Measurements from ENCODE around the gene KSR1. TPM values are rescaled to one million over a fixed set of nuclear protein-coding genes. Genes with fewer than 3 reads are reported as not detected.

KSR1 gene
- total RNA-seq, 1 experiment from 2014 or later: 21.7 TPM

DNA sequence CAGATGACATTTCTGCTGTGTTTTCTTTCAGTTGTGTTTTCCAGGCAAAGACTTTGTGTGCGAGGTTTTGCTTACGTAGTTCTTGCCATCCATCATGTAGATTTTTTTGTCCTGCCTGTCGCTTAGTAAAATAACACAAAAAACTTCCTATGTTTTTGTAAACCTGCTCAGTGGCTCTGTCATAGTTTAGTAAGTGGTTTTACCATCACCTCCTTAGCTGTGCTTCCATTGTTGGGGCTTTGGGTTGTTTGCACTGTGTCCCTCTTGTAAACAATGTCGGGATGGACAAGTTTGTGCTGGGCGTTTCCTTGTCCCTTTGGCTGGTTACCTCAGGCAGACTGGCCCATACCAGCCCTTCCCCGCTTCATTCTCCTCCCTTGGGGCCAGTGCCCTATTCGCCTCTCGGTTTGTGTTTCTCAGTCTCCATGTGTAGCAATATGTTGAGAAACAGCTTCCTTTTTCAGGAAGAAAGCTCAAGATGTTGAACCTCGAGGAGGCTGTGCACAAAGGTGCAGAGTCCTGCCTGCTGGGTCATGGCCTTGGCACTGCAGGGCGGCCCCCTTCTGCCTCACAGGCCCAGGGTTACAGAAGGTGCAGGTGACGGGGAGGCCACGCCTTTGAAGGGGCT, 74.6 kb downstream of the KSR1 start:
- in situ Hi-C loops (cut with HindIII; ENCODE audit: low pct_unique_long_range_greater_than_20kb, low sequenced_read_pairs) (no loop called here), intact Hi-C loops (cut with micrococcal nuclease; ENCODE audit: unreplicated experiment) (no loop called here)
- ATAC-seq (no peak), DNase-seq (ENCODE audit: low read depth, low spot score) (no peak)
- Histone ChIP-seq H3K27me3 (ENCODE audit: control insufficient read depth, insufficient read depth, low read length) (no peaks in the 10 kb centered on the region), H3K27ac (ENCODE audit: low read length) (no peak overlapping the region), H3K4me1 (ENCODE audit: control insufficient read depth, insufficient read depth, low read length) (peaks cover 25% of the 10 kb centered on the region), H3K36me3 (ENCODE audit: control insufficient read depth, insufficient read depth, low read length) (no peaks in the 10 kb centered on the region), H3K9me3 (ENCODE audit: control insufficient read depth, insufficient read depth, low read depth, low read length) (no peaks in the 10 kb centered on the region), H3K4me3 (ENCODE audit: low read depth in 2 of 2, low read length in 2 of 2) (no peak overlapping the region)
- no TSS peak for BruUV-seq (replicated peaks)
- CTCF ChIA-PET: no interaction called here
- POLR2A ChIA-PET: no interaction called here
- TF ChIP-seq TCF7L2 (IDR thresholded peaks at IDR 0.05; ENCODE audit: low read depth, low read length): no peak
- TF ChIP-seq CTCF (IDR thresholded peaks at IDR 0.05): no peak
- no peak for TF ChIP-seq SIN3A (IDR thresholded peaks at IDR 0.05; ENCODE audit: borderline replicate concordance, insufficient read depth, low read depth, low read length)

DNA sequence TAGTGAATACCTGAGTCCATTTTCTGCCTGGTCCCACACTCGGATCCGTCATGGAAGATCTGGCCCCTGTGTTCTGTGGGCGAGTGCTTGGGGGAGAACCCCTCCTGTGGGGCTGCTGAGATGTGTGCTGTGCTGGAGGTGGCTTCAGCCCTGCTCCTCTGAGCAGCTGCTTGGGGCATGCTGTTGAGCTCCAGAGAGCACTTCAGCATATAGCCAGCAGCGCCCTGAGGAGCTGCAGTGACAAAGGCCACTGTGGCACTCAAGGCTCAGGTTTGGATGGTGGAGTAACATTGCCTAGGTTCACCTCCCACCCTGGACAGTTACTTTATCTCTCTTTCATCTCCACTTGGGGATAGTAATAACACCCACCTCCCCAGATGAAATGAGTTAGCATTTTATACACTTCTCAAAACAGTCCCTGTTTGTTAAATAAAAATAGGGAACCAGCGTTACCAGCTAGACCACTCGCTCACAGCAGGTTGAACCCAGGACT, 75.3 kb downstream of the KSR1 start:
- Histone ChIP-seq H3K27me3 (ENCODE audit: control insufficient read depth, insufficient read depth, low read length) (no peaks in the 10 kb centered on the region), H3K36me3 (ENCODE audit: control insufficient read depth, insufficient read depth, low read length) (no peaks in the 10 kb centered on the region), H3K9me3 (ENCODE audit: control insufficient read depth, insufficient read depth, low read depth, low read length) (no peaks in the 10 kb centered on the region), H3K27ac (ENCODE audit: low read length) (no peak overlapping the region), H3K4me1 (ENCODE audit: control insufficient read depth, insufficient read depth, low read length) (peaks cover 20% of the 10 kb centered on the region), H3K4me3 (ENCODE audit: low read depth in 2 of 2, low read length in 2 of 2) (no peak overlapping the region)
- CTCF ChIA-PET: no interaction called here
- no peak for DNase-seq (ENCODE audit: low read depth, low spot score)
- intact Hi-C loops (cut with micrococcal nuclease; ENCODE audit: unreplicated experiment): no loop called here
- no peak for ATAC-seq
- in situ Hi-C loops (cut with HindIII; ENCODE audit: low pct_unique_long_range_greater_than_20kb, low sequenced_read_pairs): no loop called here
- no TSS peak for BruUV-seq (replicated peaks)
- POLR2A ChIA-PET: no interaction called here
- no peak for TF ChIP-seq REST (IDR thresholded peaks at IDR 0.05; ENCODE audit: insufficient read depth in 1 of 2, low read depth in 2 of 2, low read length in 1 of 2)
- no peak for TF ChIP-seq POLR2AphosphoS5 (IDR thresholded peaks at IDR 0.05; ENCODE audit: low read depth, low read length)
- no peak for TF ChIP-seq CTCF (IDR thresholded peaks at IDR 0.05)
- no peak for TF ChIP-seq TCF7L2 (IDR thresholded peaks at IDR 0.05; ENCODE audit: low read depth, low read length)
- no peak for TF ChIP-seq SIN3A (IDR thresholded peaks at IDR 0.05; ENCODE audit: borderline replicate concordance, insufficient read depth, low read depth, low read length)

Data from Panc1 (cell line).